CD4-positive, alpha-beta T cell treated with Interleukin-17A for 4 hours (primary cell): ENCODE data around the gene TRIM4.
"Not testable (repeated sequence)": the region's sequence is repeated elsewhere in the genome, so short reads cannot be mapped to it uniquely, and the experiment has no call there.

Source experiments
- DNase-seq: peaks from one replicate; pipeline ENCODE4 v3.0.0-alpha.2; 2020; ENCODE audit warnings: mixed read lengths

The TRIM4 gene

DNA sequence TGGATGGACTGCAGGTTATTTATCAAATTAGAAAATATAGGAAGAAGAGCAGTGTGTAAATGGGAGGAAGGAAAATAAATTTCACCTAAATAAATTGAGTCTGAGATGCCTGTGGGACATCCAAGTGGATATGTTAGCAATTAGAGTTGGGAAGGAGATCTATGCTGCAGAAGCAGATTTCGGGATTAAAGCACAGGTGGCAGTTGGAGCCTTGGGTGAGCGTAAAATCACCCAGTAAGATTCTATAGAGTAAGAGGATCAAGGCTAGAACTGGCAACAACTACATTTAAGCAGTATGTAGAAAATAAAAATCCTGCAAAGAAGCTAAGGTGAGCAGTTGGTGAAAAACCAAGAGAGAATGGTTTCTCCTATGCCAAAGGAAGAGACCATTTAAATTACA is 8.4 kb downstream of the TRIM4 start:
- no peak for DNase-seq

DNA sequence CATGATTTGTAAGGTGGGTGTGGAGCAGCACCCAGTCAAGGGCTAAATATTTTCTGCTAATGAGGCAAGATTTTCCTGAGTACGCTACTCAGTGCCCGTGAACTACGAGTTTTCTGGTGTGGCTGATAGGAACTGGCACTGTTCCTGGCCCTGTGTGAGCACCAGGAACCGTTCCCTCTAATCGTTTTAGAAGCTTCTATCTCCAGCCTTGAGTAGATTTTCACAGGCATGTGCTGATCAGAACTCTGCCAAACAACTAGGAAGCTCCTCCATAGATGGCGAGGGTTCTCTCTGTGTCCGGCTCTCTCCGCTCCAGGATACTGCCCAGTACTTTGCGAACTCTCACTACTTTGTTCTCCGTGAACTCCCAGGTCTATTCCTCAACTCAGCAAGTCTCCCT is 17.7 kb downstream of the TRIM4 start:
- DNase-seq = no peak

DNA sequence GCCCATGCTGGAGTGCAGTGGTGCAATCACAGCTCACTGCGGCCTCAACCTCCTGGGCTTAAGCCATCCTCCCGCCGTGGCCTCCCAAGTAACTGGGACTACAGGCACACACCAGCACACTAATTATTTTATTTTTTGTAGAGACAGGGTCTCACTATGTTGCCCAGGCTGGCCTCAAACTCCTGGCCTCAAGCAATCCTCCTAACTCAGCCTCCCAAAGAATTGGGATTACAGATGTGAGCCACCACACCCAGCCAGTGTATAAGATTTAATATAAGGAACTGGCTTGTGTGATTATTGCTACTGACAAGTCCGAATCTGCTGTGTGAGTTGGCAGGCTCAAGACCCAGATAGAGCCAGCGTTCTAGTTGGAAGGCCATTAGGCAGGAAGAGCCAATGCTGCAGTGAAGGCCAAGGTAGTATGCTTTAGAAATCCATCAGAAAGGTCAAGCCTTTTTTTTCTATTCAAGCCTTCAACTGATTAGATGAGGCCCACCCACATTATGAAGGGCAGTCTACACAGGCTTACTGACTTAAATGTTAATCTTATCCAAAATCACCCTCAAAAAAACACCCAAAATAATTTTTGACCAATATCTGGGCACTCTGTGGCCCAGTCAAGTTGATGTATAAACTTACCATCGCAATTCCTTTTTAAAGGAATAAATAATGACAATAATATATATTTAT is 19.4 kb downstream of the TRIM4 start:
- DNase-seq = no peak

DNA sequence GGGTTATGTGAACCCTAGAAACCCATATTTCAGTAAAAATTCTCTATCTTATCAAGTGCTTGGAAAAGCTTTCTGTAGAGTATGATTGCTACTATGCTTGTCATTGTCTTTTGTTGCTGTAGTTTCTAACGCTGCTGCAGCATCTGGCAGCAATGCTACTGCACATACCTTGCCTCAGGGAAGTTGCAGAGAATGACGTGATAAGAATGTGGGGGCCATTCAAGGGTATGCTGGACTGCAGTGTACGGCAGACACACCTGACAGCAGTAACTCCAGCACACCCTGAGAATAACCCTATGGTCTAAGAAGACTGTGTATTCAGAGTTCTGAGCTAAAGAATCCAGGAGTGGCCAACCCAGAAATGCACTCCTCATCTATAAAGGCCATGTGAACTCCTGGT is 20.5 kb downstream of the TRIM4 start:
- no peak for DNase-seq

DNA sequence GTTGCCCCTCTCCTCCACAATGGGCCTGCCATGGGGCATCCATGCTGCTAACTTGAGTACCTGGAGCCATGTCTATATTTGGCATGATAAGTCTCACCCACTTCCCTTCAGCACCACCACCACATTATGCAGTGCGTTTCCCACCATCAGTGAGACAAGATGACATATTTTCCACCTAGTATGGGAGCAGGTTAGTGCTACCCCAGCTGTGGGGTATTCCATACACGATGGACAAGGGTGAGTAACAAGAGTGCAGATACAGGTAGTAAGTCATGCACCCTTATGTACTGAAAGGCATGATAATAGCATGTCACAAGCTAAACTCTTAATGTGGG is 21.3 kb downstream of the TRIM4 start:
- DNase-seq = no peak

DNA sequence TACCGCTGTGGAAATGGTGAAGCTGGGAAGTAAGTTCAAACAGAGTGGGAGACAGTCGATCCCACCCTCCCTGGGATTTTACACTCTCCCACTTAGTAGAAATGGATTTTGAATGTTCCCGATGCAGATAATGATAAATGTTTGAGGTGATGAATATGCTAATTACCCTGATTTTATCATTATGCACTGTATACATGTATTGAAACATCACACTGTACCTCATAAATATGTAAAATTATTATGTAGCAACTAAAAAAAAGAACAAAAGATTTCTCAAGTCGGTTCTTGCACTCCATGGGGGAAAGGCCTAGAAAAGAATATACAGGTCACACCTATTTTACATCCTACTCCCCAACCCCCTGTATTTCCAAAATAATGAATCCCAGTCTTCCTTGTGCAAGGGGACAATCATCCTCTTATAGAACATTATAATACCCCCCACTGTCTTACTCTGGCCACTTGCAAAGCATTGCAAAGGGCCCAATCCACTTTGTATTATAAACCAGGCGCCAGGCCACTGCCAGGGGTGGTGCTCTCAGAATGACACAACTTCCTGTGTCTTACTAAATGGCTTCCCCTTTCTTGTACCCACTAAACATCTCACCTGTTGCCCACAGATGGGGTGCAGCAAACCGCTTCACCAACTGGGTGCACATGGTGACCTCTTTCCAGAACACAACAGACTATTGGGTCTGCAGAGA is 21.9 kb downstream of the TRIM4 start:
- DNase-seq = no peak

DNA sequence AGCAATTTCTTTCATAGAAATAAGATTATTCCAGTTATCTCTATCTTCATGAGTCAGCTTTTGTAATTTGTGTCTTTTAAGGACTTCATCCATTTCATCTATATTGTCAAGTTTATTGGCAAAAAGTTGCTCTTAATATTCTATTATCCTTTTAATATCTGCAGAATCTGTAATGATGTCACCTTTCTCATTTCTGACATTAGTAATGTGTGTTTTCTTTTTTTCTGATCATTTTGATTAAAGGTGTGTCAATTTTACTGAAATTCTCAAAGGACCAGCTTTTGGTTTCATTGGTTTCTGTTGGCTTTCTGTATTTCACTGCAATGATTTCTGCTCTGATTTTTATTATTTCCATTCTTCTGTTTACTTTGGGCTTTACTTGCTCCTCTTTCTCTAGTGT is 24.6 kb downstream of the TRIM4 start:
- no peak for DNase-seq

DNA sequence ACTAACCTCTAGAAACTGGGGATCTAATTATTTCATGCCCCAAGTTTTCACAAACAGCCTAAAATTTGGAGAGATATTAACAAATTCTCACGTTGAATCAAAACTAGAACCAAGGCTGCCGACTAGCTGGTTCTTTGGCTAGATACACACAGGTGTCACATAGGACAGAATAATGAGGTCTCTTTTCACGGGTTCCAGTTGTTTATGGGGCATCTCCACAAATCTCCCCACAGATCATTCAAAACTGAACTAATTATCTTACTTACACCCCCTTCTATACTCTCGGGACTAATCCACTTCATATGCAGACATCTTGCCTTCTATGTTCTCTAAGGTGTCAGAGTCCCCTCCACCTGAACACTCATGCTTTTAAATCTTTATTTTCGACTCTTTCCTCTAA is 26.1 kb downstream of the TRIM4 start:
- DNase-seq = no peak

DNA sequence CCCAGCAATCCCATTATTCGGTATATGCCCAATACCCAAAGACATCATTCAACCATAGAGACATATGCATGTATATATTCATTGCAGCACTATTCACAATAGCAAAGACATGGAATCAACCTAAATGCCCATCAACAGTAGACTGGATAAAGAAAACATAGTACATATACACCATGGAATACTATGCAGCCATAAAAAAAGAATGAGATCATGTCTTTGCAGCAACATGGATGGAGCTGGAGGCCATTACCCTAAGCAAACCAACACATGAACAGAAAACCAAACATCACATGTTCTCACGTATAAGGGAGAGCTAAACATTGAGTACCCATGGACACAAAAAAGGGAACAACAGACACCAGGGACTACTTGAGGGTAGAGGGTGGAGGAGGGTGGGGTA is 29.0 kb downstream of the TRIM4 start:
- DNase-seq = not testable (repeated sequence)

DNA sequence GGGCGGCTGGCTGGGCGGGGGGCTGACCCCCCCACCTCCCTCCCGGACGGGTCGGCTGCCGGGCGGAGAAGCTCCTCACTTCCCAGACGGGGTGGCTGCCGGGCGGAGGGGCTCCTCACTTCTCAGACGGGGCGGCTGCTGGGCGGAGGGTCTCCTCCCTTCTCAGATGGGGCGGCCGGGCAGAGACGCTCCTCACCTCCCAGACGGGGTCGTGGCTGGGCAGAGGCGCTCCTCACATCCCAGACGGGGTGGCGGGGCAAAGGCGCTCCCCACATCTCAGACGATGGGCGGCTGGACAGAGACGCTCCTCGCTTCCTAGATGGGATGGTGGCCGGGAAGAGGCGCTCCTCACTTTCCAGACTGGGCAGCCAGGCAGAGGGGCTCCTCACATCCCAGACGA is 31.0 kb downstream of the TRIM4 start:
- not testable (repeated sequence) for DNase-seq

DNA sequence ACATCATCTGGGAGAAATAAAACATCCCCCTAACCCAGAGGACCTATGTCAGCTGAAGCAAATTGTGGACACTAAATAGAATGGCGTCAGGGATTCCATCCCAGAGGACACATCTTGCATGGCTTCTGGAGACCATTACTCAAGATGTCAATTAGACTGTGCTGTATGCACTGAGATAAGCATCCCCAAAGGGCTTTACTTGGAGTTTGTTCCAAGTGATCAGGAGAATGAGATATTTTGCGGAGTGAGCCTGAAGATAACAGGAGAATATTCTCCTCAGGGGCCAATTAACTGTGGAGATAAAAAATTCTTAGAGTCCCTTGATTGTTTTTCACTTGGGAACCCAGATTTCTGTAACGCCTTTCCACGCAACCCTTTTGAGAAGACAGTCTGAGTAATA is 38.0 kb downstream of the TRIM4 start:
- no peak for DNase-seq

DNA sequence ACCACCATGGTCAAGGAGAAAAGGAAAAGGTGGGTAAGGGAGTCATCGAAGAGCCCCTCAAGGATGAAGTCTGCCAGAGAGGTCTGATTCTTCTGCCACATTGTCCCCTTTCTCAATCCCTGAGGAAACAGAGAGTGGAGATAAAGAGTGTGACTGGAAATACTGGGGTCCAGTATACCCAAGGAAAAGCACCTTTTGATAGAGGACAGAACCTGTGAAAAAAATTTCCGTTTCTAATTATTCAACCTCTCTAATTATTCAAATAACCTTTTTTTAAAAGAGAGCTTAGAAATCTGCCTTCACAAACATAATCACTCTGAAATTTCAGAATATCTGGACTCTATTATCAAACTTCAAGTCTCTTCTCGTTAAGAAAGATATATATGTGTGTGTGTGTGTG is 42.4 kb downstream of the TRIM4 start, which contains the start of gene OR2AE1:
Gene OR2AE1, minus strand, starts transcription at position 101 of the 400 bp plus-strand sequence. Its CDS starts 0 bp downstream, at position 101.
- no peak for DNase-seq

DNA sequence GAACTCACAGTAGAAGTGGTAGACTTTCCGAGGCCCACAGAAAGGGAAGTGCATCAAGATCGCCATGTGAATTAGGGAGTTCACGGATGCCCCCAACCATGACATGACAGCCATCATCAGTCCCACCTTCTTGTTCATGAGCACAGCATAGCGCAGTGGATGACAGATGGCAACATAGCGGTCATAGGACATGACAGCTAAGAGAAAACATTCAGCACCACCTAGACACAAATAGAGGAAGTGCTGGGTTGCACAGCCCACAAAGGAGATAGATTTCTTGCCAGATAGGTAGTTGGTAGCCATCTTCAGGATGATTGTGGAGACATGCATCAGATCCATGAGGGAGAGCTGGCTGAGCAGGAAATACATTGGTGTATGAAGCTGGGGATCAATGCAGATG is 42.8 kb downstream of the TRIM4 start:
- no peak for DNase-seq

DNA sequence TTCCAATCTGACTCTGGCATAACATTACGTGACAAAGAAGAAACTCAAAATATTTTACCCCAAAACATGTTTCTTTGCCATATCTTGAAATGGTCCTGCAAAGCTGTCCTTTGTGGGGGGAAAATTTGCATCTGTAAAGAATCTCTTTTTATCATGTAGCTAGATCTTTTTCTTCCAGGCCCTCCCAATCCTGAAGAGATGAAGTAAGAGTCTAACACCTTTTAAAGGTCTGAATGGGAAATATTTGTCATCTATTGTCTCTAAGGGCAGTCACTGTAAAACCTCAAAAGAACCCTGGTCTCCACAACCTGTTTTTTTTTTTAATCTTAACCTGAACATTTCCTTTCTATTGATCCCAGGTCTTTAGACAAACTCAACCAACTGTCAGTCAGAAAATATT is 51.1 kb downstream of the TRIM4 start:
- DNase-seq = no peak

DNA sequence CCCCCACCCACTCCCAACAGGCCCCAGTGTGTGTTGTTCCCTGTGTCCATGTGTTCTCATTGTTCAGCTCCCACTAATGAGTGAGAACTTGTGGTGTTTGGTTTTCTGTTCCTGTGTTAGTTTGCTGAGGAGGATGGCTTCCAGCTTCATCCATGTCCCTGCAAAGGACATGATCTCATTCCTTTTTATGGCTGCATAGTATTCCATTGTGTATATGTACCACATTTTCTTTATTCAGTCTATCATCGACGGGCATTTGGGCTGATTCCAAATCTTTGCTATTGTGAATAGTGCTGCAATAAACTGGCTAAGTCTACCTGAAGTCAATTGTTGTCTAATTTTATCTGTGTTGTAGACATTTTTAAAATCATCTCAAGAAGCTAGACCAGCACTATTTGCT is 51.9 kb downstream of the TRIM4 start:
- not testable (repeated sequence) for DNase-seq

DNA sequence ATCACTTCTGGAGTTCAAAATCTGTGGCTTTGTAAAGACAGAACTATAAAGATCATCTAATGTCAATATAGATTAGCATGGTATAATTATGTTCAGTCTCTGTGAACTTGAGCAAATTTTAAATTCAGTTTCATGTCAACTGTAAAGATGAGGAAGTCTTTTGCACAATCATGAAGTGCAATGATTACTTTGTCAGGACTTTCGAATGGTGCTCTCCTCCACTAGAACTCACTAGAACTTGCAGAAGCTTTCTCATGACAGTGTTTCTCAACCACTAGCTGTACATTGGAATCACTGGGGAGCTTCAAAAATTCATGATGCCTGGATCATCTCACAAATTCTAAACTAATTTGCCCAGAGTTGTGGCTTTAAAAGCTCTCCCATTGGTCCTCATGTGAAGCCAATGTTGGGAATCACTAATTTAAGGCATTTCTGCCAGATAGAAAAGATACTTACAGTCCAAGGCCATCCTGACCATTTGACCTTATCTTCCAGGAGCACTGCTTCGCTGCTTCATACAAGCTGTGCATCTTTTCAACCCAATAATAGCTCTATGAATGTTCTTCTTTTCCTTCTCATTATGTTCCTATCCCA is 55.4 kb downstream of the TRIM4 start:
- no peak for DNase-seq

DNA sequence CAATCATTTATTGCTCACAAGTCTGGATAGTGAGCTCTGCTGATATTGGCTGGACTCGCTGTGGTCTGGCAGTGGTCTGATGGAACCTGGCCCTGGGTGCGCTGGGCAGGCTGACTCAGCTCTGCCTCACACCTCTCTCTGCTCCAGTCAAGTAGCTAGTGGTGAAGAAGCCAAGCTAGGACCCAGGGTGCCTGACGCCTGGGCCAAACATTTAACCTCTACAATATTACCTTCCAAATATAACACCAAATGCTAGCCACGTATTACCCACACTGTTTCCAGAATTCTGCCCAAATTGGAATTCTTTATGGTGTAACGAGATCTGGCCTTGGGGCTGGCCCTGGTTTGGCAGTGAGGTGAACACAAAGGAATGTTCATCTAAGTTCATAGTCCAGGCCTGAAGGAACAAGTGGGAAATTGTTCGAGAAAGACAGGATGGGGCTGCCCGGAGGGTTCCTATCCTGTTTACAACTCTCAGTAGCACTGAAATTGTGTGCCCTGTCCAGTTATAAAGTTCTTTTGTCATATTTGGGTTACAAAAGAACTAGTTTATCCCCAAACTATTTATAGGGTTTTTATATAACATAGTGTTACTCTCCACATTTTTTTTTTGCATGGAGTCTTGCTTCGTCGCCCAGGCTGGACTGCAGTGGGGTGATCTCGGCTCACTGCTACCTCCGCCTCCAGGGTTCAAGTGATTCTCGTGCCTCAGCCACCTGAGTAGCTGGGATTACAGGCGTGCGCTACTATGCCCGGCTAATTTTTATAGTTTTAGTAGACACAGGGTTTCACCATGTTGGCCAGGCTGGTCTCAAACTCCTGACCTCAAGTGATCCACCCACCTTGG is 58.8 kb downstream of the TRIM4 start:
- DNase-seq = no peak

DNA sequence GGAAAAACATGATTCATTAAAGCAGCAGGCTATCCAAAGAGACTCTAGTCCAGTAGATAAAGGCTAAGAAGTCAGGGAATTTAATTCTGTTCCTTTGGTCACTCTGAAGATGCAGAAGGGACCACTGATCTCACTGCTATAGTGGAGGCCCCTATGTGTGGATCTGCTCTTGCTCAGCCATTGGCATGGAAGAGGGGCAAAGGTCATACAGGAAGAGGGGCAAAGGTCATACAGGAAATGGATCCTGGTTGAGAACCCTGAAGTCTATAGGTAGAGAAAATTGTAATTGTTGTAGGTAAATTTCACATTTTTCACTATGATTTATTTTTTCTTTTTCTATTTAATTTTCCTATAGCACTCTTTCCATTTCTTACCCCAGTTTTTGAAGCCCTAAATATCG is 64.1 kb downstream of the TRIM4 start:
- DNase-seq = no peak

DNA sequence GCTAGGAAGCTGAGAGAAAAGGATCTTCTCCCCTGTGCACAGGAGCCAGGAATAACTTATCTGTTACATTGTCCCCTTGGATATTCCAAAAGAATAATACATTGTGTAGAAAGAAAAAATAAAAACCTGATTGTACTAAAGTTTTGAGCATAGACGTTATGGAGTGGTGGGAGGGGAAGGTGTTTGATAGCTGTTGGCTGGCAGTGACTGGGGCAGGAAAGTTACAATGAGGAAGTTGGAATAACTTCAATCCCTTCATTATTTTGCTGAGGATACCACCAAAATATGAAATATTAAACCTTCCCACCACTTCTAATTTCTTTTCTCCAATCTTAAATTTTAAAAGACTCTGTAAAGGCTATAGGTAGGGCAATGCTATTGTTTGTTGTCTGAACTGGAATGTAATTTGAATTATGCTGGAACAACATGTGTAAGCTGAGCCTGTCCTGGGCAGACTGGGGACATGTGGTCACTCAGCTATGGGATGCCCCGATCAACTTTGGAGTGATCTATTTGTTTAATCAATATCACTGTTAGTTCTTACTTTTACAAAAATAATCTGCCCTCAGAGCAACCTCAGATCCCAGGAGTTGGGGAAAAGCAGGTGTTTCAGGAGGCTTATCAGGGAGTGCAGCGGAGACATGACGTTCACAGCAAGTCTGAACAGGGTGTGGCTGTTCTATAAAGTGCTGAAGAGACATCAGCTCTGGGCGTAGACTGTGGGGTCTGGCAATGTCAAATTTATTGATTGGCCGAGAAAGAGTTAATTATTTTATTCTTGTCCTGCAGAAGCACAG is 70.7 kb downstream of the TRIM4 start:
- no peak for DNase-seq

DNA sequence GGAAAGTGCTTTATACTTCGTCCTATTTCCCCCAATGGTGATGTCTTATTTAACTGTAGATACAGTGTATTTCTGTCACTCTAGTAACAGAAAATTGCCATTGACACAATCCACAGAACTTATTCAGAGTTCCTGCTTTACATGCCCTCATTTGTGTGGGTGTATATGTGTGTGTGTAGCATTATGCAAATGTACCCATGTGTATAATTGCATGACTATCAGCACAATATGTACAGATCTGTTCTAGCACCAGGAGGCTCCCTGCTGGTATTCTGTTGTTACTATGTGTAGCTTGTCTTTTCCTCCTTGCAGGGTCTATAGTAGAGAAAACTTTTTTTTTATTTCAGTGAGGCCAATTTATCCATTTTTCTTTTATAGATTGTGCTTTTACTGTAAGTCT is 75.0 kb downstream of the TRIM4 start:
- no peak for DNase-seq

DNA sequence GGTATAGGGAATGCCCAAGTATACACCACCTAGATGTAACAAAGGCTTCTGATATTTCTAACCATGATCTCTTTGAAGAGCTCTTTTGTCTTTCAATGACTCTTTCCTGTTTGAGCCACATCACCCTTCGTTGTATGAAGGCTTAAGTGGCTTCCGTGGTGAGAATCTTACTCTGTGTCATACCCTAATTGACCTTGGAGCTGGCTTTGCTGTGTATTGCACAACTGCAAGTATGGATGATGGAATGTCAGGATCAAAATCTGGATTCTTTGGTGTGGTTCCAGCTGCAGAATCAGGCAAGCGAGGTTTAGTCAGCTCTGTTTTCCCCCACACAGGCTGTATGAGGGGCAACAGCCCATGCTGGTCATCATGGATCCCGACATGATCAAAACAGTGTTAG is 75.5 kb downstream of the TRIM4 start:
- DNase-seq = no peak

DNA sequence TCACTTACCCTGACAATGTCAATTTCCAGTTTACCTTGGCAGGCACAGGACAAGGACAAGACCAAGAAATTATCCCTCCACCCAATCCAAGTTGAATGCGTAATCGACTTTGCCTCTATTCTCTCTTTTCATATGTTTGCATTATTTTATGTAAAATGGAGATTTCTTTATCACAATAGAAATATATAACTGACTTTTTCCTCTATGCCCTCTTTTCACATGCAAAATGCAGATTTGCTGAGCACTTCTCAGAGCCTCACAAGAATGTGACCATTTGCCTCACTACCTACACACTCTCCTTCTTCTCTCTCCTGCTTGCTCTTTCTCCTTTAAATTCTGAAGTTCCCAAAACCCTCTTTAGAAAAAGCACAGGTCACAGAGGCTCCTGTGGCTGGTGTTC is 76.4 kb downstream of the TRIM4 start:
- DNase-seq = no peak
